ENCODE data around the gene DDTL. TPM values are rescaled to one million over a fixed set of nuclear protein-coding genes. Genes with fewer than 3 reads are reported as not detected.

DDTL gene
- total RNA-seq, 6 donors from 2014 or later = 0.91 to 5.7 (median 2.5) TPM; not detected in 2

GRCh38 chr22:24001314-24001713, 34.6 kb downstream of the DDTL start:
- 74 to 87% methylated on average over 6 to 9 of the region's 9 CpGs for WGBS, 2 donors
- ATAC-seq (ENCODE audit: low FRiP score in 2 of 2) (no peak), DNase-seq (peak in 1 of 2 donors; percentile 62)
- Histone ChIP-seq H3K27ac (no peak overlapping the region), H3K36me3 (no peaks in the 10 kb centered on the region), H3K4me3 (no peak overlapping the region), H3K9me3 (no peaks in the 10 kb centered on the region), H3K27me3 (no peaks in the 10 kb centered on the region), H3K4me1 (no peaks in the 10 kb centered on the region)
- no peak for TF ChIP-seq CTCF (IDR thresholded peaks at IDR 0.05)
- TF ChIP-seq EP300 (IDR thresholded peaks at IDR 0.05) = no peak
- no peak for TF ChIP-seq POLR2A (IDR thresholded peaks at IDR 0.05)
- TF ChIP-seq POLR2AphosphoS5 (IDR thresholded peaks at IDR 0.05) = no peak

- WGBS, 2 donors = 89 to 93% methylated on average over 10 of the region's 10 CpGs
- Histone ChIP-seq H3K9me3 (no peaks in the 10 kb centered on the region), H3K27ac (no peak overlapping the region), H3K27me3 (no peaks in the 10 kb centered on the region), H3K36me3 (no peaks in the 10 kb centered on the region), H3K4me3 (no peak overlapping the region), H3K4me1 (no peaks in the 10 kb centered on the region)
- DNase-seq (no peak), ATAC-seq (ENCODE audit: low FRiP score in 2 of 2) (no peak)
- TF ChIP-seq CTCF (IDR thresholded peaks at IDR 0.05) (no peak), POLR2A (IDR thresholded peaks at IDR 0.05) (no peak)
Observed at GRCh38 chr22:24002272-24002671, 35.6 kb downstream of the DDTL start.

GRCh38 chr22:24002851-24003250, 36.2 kb downstream of the DDTL start:
- ATAC-seq (ENCODE audit: low FRiP score in 2 of 2) (no peak), DNase-seq (no peak)
- no peaks in the 10 kb centered on the region for H3K4me1 ChIP-seq
- 73 to 82% methylated on average over 5 of the region's 5 CpGs for WGBS, 2 donors
- no peaks in the 10 kb centered on the region for H3K9me3 ChIP-seq
- no peak overlapping the region for H3K4me3 ChIP-seq
- no peaks in the 10 kb centered on the region for H3K27me3 ChIP-seq
- no peak overlapping the region for H3K27ac ChIP-seq
- no peak for TF ChIP-seq EP300 (IDR thresholded peaks at IDR 0.05)
- H3K36me3 ChIP-seq = no peaks in the 10 kb centered on the region

GRCh38 chr22:24003887-24004286, 37.2 kb downstream of the DDTL start:
- Histone ChIP-seq H3K9me3 (no peaks in the 10 kb centered on the region), H3K27me3 (no peaks in the 10 kb centered on the region), H3K4me1 (no peaks in the 10 kb centered on the region), H3K36me3 (no peaks in the 10 kb centered on the region), H3K27ac (no peak overlapping the region), H3K4me3 (no peak overlapping the region)
- DNase-seq (no peak), ATAC-seq (ENCODE audit: low FRiP score in 2 of 2) (no peak)
- TF ChIP-seq POLR2A (IDR thresholded peaks at IDR 0.05) (no peak), POLR2AphosphoS5 (IDR thresholded peaks at IDR 0.05) (no peak), EP300 (IDR thresholded peaks at IDR 0.05) (no peak), CTCF (IDR thresholded peaks at IDR 0.05) (no peak)
- WGBS, 2 donors = 80 to 85% methylated on average over 9 of the region's 9 CpGs

GRCh38 chr22:24005201-24005600, 38.5 kb downstream of the DDTL start, which contains the start of gene GSTT4:
TSS of gene GSTT4 (minus strand) at chr22:24005453. CDS start at chr22:24005356, 97 bp downstream.
- H3K27ac ChIP-seq = no peak within 1 kb of the TSS
- 75 to 79% methylated on average over 6 of the region's 6 CpGs for WGBS, 2 donors
- ATAC-seq (ENCODE audit: low FRiP score in 2 of 2) = no peak

More at GRCh38 chr22:24005201-24005600, 38.5 kb downstream of the DDTL start, which contains the start of gene GSTT4:
- Histone ChIP-seq H3K27me3 (no peaks in the 10 kb centered on the region), H3K9me3 (no peaks in the 10 kb centered on the region), H3K36me3 (no peaks in the 10 kb centered on the region), H3K4me1 (no peaks in the 10 kb centered on the region), H3K4me3 (no peak within 1 kb of the TSS)
- TF ChIP-seq EP300 (IDR thresholded peaks at IDR 0.05) (no peak), POLR2AphosphoS5 (IDR thresholded peaks at IDR 0.05) (no peak), CTCF (IDR thresholded peaks at IDR 0.05) (no peak), POLR2A (IDR thresholded peaks at IDR 0.05) (no peak)
- DNase-seq = no peak

Data from upper lobe of left lung (tissue), 6 donors.